ENCODE measurements around the gene RANBP1. TPM values are rescaled to one million over a fixed set of nuclear protein-coding genes. Genes with fewer than 3 reads are reported as not detected.

The RANBP1 gene
- total RNA-seq, 2 donors from 2014 or later = 71.2 to 266 TPM

DNA sequence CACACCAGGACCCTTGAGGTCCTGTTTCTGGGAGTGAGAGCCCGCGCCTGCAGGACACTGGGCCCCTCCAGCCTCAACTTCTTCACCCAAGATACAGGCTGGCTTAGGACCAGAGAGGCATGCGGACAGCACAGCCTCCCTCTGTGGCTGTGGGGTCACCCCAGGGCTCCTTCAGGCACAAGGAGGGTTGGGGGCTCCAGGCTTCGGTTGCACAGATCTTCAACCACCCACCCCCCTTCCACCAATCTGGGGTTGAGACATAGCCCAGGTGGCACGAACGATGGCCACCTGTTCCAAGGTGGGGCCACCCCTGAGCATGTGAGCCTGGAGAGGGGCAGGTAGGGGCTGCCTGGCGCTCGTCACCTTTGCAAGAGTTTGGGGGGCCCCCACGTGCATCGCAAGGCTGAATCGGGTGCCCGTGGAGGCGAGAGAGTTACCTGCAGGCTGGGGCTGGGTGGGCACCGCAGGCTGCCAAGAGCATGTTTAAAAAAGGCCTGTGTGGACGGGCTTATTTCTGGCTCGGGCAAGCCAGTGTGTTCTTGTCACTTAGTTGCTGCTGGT lies 16.9 kb downstream of the RANBP1 start:
- peaks cover 10% of the 10 kb centered on the region for H3K4me1 ChIP-seq
- H3K9ac ChIP-seq (ENCODE audit: low read depth in 2 of 2, low read length in 2 of 2) = peak overlapping the region; percentile 74 to 83
- TF ChIP-seq, protein P1, sequence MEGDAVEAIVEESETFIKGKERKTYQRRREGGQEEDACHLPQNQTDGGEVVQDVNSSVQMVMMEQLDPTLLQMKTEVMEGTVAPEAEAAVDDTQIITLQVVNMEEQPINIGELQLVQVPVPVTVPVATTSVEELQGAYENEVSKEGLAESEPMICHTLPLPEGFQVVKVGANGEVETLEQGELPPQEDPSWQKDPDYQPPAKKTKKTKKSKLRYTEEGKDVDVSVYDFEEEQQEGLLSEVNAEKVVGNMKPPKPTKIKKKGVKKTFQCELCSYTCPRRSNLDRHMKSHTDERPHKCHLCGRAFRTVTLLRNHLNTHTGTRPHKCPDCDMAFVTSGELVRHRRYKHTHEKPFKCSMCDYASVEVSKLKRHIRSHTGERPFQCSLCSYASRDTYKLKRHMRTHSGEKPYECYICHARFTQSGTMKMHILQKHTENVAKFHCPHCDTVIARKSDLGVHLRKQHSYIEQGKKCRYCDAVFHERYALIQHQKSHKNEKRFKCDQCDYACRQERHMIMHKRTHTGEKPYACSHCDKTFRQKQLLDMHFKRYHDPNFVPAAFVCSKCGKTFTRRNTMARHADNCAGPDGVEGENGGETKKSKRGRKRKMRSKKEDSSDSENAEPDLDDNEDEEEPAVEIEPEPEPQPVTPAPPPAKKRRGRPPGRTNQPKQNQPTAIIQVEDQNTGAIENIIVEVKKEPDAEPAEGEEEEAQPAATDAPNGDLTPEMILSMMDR (IDR thresholded peaks at IDR 0.05) = no peak
- intact Hi-C loops (cut with DNase I) = no loop called here
- no peak overlapping the region for H3K27ac ChIP-seq
- peak overlapping the region; percentile 91 for H3K4me3 ChIP-seq
- no peaks in the 10 kb centered on the region for H3K27me3 ChIP-seq
- no peaks in the 10 kb centered on the region for H3K36me3 ChIP-seq
- DNase-seq = no peak
- H3K9me3 ChIP-seq = no peaks in the 10 kb centered on the region

DNA sequence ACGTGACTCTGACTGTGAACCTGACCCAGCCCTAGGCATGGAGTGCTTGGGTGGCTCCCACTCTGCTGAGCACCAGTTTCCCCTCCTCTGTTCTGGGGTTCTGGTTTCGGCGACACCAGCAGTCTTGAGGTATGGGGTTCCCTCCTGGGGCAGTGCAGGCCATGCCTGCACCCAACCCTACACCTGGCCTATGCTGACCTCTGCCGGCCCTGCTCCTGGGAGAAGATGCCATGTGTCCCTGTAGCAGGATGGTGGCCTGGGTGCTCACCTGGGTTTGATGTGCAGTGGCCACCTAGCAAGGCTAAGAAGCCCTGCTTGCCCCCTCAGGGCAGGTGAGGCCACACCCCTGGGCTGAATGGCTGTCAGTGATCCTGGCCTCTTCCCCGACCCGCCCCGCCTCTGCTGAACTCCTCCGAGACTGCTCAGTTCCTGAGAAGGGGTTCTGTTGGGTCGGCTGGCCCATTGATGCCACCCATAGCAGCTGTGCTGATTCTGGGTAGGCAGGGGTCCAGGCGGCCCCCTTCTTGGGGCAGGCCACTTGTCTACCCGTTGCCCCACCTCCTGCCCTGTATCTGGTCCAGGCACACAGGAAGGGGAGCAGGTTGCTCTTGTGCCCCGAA lies 18.1 kb downstream of the RANBP1 start:
- peaks cover 10% of the 10 kb centered on the region for H3K4me1 ChIP-seq
- intact Hi-C loops (cut with DNase I) = no loop called here

DNA sequence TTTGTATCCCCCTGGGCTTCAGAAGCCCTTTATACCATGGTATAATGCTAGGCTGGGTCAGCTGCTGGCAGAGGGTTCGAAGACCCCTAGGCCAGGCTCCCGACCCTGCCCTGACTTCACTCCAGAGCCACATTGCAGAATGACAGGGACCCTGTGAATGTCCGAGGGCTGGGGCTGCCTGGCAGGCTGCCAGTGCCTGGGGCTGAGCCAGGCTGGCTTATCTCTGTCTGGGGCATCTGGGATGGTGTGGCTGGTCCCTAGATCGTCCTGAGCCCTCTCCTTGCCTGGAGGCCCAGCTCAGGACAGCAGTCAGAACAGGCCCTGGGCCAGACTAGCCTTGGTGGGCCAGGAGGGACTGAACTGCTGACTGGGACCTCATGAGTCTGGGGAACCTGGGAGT lies 19.4 kb downstream of the RANBP1 start:
- Histone ChIP-seq H3K4me3 (no peak overlapping the region), H3K9me3 (no peaks in the 10 kb centered on the region), H3K9ac (ENCODE audit: low read depth in 2 of 2, low read length in 2 of 2) (no peak overlapping the region), H3K27ac (no peak overlapping the region), H3K27me3 (no peaks in the 10 kb centered on the region), H3K4me1 (peaks cover 10% of the 10 kb centered on the region), H3K36me3 (no peaks in the 10 kb centered on the region)
- DNase-seq = no peak
- intact Hi-C loops (cut with DNase I) = no loop called here
- TF ChIP-seq, protein P1 (IDR thresholded peaks at IDR 0.05) = no peak

More for the DNA sequence above, 18.1 kb downstream of the RANBP1 start:
- DNase-seq = no peak
- H3K27ac ChIP-seq = no peak overlapping the region
- no peaks in the 10 kb centered on the region for H3K36me3 ChIP-seq
- no peak overlapping the region for H3K9ac ChIP-seq (ENCODE audit: low read depth in 2 of 2, low read length in 2 of 2)
- H3K4me3 ChIP-seq = no peak overlapping the region
- TF ChIP-seq, protein P1 (IDR thresholded peaks at IDR 0.05) = no peak
- no peaks in the 10 kb centered on the region for H3K27me3 ChIP-seq
- H3K9me3 ChIP-seq = no peaks in the 10 kb centered on the region

DNA sequence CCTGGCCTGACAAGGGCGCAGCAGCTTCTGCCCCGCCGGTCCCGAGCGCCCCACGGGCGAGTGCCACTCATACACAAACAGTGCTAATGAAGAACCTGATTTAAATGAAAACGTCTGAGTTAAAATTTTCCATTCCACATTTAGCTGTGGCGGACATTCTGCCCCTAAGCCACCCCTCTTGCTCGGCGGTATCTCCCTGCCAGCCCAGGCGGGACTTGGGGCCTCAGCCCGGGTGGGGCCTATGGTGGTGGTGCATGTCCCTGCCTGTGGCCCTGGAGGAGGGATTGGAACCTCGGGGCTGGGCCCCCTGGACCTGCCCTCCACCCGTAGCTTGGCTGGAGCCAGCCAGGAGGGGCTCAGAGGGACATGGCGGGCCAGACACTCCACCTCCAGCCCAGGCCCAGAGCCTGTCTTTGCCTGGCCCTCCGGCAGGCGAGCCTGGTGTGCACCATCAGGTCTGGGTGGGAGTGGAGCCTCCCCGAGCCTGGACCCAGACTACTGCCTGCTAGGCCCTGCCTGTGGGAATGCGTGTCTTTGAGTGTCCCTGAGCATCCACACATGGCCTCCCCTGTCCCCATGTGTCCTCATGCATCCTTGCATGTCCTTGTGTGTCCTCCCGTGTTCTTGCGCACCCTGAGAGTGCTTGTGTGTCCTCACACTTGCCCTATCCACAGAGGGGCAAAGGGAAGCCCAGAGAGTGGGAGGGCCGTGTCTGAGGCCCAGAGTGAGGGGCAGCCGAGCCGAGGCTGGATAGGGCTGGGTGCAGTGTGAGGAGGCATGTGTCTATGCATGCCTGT lies 20.1 kb downstream of the RANBP1 start:
- Histone ChIP-seq H3K27ac (no peak overlapping the region), H3K4me3 (no peak overlapping the region), H3K9ac (ENCODE audit: low read depth in 2 of 2, low read length in 2 of 2) (no peak overlapping the region), H3K4me1 (peaks cover 10% of the 10 kb centered on the region), H3K9me3 (no peaks in the 10 kb centered on the region), H3K27me3 (no peaks in the 10 kb centered on the region), H3K36me3 (no peaks in the 10 kb centered on the region)
- DNase-seq = no peak
- TF ChIP-seq, protein P1 (IDR thresholded peaks at IDR 0.05) = no peak
- intact Hi-C loops (cut with DNase I) = no loop called here

DNA sequence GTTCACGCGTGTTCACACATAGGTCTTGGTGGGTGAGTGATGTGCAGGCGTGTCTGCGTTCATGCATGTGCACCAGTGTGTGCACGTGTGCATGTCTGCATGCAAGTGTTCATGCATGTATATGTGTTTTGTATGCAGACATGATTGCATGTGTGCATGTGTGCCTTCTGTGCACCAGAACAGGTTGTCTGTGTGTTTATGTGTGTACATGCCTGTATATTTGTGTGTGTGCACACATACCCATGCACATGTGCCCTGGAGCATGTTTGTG lies 20.6 kb downstream of the RANBP1 start:
- no peak overlapping the region for H3K9ac ChIP-seq (ENCODE audit: low read depth in 2 of 2, low read length in 2 of 2)
- no peaks in the 10 kb centered on the region for H3K36me3 ChIP-seq
- H3K9me3 ChIP-seq = no peaks in the 10 kb centered on the region
- no peak overlapping the region for H3K4me3 ChIP-seq
- no peak for DNase-seq
- no peaks in the 10 kb centered on the region for H3K27me3 ChIP-seq
- peaks cover 10% of the 10 kb centered on the region for H3K4me1 ChIP-seq
- H3K27ac ChIP-seq = no peak overlapping the region
- TF ChIP-seq, protein P1 (IDR thresholded peaks at IDR 0.05) = no peak
- intact Hi-C loops (cut with DNase I) = no loop called here
